K562 (cell line): ENCODE data around the gene SAMD8. TPM values are rescaled to one million over a fixed set of nuclear protein-coding genes. Genes with fewer than 3 reads are reported as not detected.

Experiments used
- BHLHE40 ChIP-seq: IDR thresholded peaks from 2 replicates; pipeline ENCODE4 v1.6.1; 2011; ENCODE audit warnings: low read length, improper control_type of control experiment
- CCNT2 ChIP-seq: IDR thresholded peaks from 2 replicates; pipeline ENCODE4 v1.6.1; 2011; ENCODE audit warnings: borderline replicate concordance, low read depth, mild to moderate bottlenecking, moderate library complexity, mixed read lengths, low read length; ENCODE audit not compliant: insufficient read length; ENCODE audit errors: extremely low read depth
- EGR1 ChIP-seq: fragments of 450-650 bp; conservative IDR thresholded peaks from 2 replicates; pipeline ENCODE4 v1.6.1; 2017; ENCODE audit warnings: mild to moderate bottlenecking
- EHMT2 ChIP-seq: fragments of 450-650 bp; IDR thresholded peaks from 2 replicates; pipeline ENCODE4 v1.6.1; 2018; ENCODE audit warnings: antibody characterized with exemption
- ETS2 ChIP-seq: IDR thresholded peaks from 2 replicates; pipeline ENCODE4 v1.6.1; 2016; ENCODE audit warnings: borderline replicate concordance, missing genetic modification characterization, mild to moderate bottlenecking, moderate library complexity, missing compliant biosample characterization; ENCODE audit not compliant: poor library complexity, severe bottlenecking
- FOXA3 ChIP-seq, 2 experiments: fragments of 450-650 bp in 1 of 2; sonication (generic) in 1 of 2; formaldehyde crosslinking; IDR thresholded peaks in 1 of 2; conservative IDR thresholded peaks in 1 of 2; 2 replicates each; pipeline versions ENCODE4 v1.4.0 to v1.8.0; 2020 to 2022; ENCODE audit warnings: mild to moderate bottlenecking in 2 of 2, missing genetic modification reagents in 1 of 2
- GMEB1 ChIP-seq: fragments of 250-450 bp; sonication (Bioruptor Pico); IDR thresholded peaks from 2 replicates; pipeline ENCODE4 v1.4.0; 2020; ENCODE audit warnings: mild to moderate bottlenecking
- HMG20A ChIP-seq: fragments of 450-650 bp; formaldehyde crosslinking; conservative IDR thresholded peaks from 2 replicates; pipeline ENCODE4 v1.4.0; 2020; ENCODE audit warnings: mild to moderate bottlenecking, mixed read lengths
- MTF1 ChIP-seq: fragments of 250-450 bp; sonication (Bioruptor Pico); IDR thresholded peaks from 2 replicates; pipeline ENCODE4 v1.9.0; 2021; ENCODE audit warnings: moderate library complexity, mild to moderate bottlenecking, inconsistent platforms, borderline replicate concordance
- MXD1 ChIP-seq: fragments of 250-450 bp; sonication (Bioruptor Pico); IDR thresholded peaks from 2 replicates; pipeline ENCODE4 v1.8.0; 2021; ENCODE audit warnings: borderline replicate concordance, mild to moderate bottlenecking, moderate library complexity; ENCODE audit not compliant: poor library complexity, severe bottlenecking
- PHF21A ChIP-seq: fragments of 450-650 bp; IDR thresholded peaks from 2 replicates; pipeline ENCODE4 v1.6.1; 2017; ENCODE audit warnings: low read depth, borderline replicate concordance
- PHF8 ChIP-seq: fragments of 200-600 bp; sonication (generic); IDR thresholded peaks from 2 replicates; pipeline ENCODE4 v1.6.1; 2012; ENCODE audit warnings: mixed run types, mild to moderate bottlenecking, inconsistent platforms, low read length, moderate library complexity, borderline replicate concordance
- POU5F1 ChIP-seq: fragments of 150-350 bp; IDR thresholded peaks from 2 replicates; pipeline ENCODE4 v1.6.1; 2014; ENCODE audit warnings: borderline replicate concordance, low read length, low read depth, mild to moderate bottlenecking; ENCODE audit not compliant: partially characterized antibody
- PRMT5 ChIP-seq: sonication (generic); formaldehyde crosslinking; IDR thresholded peaks from 2 replicates; pipeline ENCODE4 v1.5.0; 2020; ENCODE audit warnings: missing genetic modification reagents
- RFX1 ChIP-seq: fragments of 450-650 bp; IDR thresholded peaks from 2 replicates; pipeline ENCODE4 v1.6.1; 2016; ENCODE audit warnings: mild to moderate bottlenecking, moderate library complexity
- SAP30 ChIP-seq: fragments of 200-600 bp; sonication (generic); IDR thresholded peaks from 2 replicates; pipeline ENCODE4 v1.6.1; 2012; ENCODE audit warnings: borderline replicate concordance, low read depth, mild to moderate bottlenecking, moderate library complexity, low read length, control low read depth, inconsistent platforms; ENCODE audit not compliant: insufficient read depth, poor library complexity, severe bottlenecking
- SNRNP70 ChIP-seq: fragments of 200-400 bp; formaldehyde crosslinking; optimal IDR thresholded peaks from 2 replicates; pipeline ENCODE3; 2017; ENCODE audit warnings: low read depth, low read length
- ZNF140 ChIP-seq: fragments of 250-450 bp; sonication (Bioruptor Pico); IDR thresholded peaks from 2 replicates; pipeline ENCODE4 v1.8.0; 2021; ENCODE audit warnings: moderate library complexity, mild to moderate bottlenecking, inconsistent platforms
- ZNF277 ChIP-seq: fragments of 250-450 bp; sonication (Bioruptor Pico); IDR thresholded peaks from 2 replicates; pipeline ENCODE4 v1.8.0; 2022; ENCODE audit warnings: inconsistent platforms, mild to moderate bottlenecking, moderate library complexity, borderline replicate concordance
- polyA plus RNA-seq, 8 experiments: library from polyadenylated mRNA; depleted of rRNA in 4 of 8; stranded (reverse) in 5 of 8; unstranded in 3 of 8; fragments of >200 nt; fragmentation: Nextera tagmentation in 2 of 8; fragmentation: Illumina TruSeq in 1 of 8; extraction: Ambion mirVana in 2 of 8; extraction: Trizol in 1 of 8; gene quantifications; 2 replicates each; pipeline versions ENCODE4 v1.2.1 to v1.2.3, GENCODE V29; 2011 to 2014; ENCODE audit warnings: inconsistent platforms in 1 of 8, missing spikeins in 1 of 8
- total RNA-seq, 7 experiments: library from RNA; depleted of rRNA in 6 of 7; stranded (reverse); fragments of >200 nt in 6 of 7; fragmentation: Illumina TruSeq in 2 of 7; extraction: Trizol in 2 of 7; gene quantifications; 2 replicates each; pipeline versions ENCODE4 v1.2.1 to v1.2.3, GENCODE V29; 2011 to 2021; ENCODE audit warnings: low replicate concordance in 1 of 7
- TF ChIP-seq, protein P1 (sequence below): fragments of 450-650 bp; formaldehyde crosslinking; conservative IDR thresholded peaks from 2 replicates; pipeline ENCODE4 v1.4.0; 2022; ENCODE audit warnings: mild to moderate bottlenecking, missing genetic modification characterization

SAMD8 gene
- total and polyA plus RNA-seq, 9 of the 15 experiments (the other 6 are each of a cell fraction or from before 2014, with no cell fraction given): 2.7 to 16.1 (median 6.2) TPM

DNA sequence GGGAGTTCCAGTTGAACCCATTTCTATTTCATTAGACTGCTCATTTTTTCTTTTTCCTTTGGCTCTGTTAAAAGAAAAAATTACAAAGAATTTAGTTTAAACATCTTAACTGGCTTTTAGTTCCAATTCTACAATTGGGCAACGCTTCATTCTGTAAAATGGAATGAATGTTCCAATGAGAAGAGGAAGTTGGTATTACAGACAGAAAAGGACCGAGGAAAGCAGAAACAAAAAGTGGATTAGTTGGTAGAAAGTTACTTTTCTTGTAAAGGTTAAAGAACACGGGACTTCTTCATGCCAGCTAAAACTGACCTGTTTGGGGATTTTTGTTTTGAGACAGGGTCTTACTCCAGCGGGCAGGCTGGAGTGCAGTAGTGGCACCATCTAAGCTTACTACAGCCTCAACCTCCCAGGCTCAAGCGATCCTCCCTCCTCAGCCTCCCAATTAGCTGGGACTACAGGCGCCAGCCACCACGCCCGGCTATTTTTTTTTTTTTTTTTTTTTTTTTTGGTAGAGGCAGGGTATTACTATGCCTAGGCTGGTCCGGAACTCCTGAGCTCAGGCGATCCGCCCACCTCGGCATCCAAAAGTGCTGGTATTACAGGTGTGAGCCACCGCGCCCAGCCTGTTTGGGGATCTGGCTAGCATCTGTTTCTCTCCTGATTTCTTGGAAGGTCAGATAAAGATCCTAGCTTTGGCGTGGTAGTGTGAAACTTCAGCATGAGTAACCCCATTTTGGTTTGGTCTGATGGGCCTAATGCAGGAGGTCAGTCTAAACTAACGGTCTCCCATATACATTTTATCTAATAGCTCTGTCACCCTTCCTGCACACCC, 97.8 kb downstream of the SAMD8 start (continued):
- TF ChIP-seq CCNT2 (no peak), EHMT2 (no peak), POU5F1 (no peak), RFX1 (no peak), EGR1 (no peak), SAP30 (no peak), SNRNP70 (no peak), FOXA3 (CRISPR knock-in tag; conservative IDR thresholded peaks at IDR 0.05 in 1 of 2, IDR thresholded peaks at IDR 0.05 in 1 of 2) (no peak), GMEB1 (no peak), PRMT5 (CRISPR knock-in tag) (no peak), MXD1 (CRISPR knock-in tag) (peak; percentile 13), MTF1 (CRISPR knock-in tag) (peak; percentile 84; the same call in 1 of the 2 replicates), BHLHE40 (no peak), PHF21A (no peak), HMG20A (no peak), ZNF140 (CRISPR knock-in tag) (no peak), ETS2 (peak; percentile 60), ZNF277 (CRISPR knock-in tag) (no peak), PHF8 (no peak)
- TF ChIP-seq, protein P1, sequence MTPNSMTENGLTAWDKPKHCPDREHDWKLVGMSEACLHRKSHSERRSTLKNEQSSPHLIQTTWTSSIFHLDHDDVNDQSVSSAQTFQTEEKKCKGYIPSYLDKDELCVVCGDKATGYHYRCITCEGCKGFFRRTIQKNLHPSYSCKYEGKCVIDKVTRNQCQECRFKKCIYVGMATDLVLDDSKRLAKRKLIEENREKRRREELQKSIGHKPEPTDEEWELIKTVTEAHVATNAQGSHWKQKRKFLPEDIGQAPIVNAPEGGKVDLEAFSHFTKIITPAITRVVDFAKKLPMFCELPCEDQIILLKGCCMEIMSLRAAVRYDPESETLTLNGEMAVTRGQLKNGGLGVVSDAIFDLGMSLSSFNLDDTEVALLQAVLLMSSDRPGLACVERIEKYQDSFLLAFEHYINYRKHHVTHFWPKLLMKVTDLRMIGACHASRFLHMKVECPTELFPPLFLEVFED (CRISPR knock-in tag): peak; percentile 21; the same call in 1 of the 2 replicates
